Upper lobe of right lung (tissue), 1 donor: ENCODE results near the gene P2RX2. TPM values are rescaled to one million over a fixed set of nuclear protein-coding genes. Genes with fewer than 3 reads are reported as not detected.

ENCODE experiments used
- ATAC-seq: fragments of 200-7000 bp; cut with Tn5 transposase; one replicate; pipeline ENCODE4 v1.9.1; 2020; ENCODE audit warnings: mild to moderate bottlenecking, moderate library complexity
- DNase-seq: peaks from one replicate; pipeline ENCODE4 v3.0.0-alpha.2; 2020
- H3K27ac ChIP-seq: fragments of 200-600 bp; one replicate; pipeline ENCODE4 v1.8.0; 2022
- H3K27me3 ChIP-seq: fragments of 200-600 bp; one replicate; pipeline ENCODE4 v1.8.0; 2022; ENCODE audit warnings: mild to moderate bottlenecking
- H3K36me3 ChIP-seq: fragments of 200-600 bp; one replicate; pipeline ENCODE4 v1.8.0; 2022
- H3K4me1 ChIP-seq: fragments of 200-600 bp; one replicate; pipeline ENCODE4 v1.8.0; 2022
- H3K4me3 ChIP-seq: fragments of 200-600 bp; one replicate; pipeline ENCODE4 v1.8.0; 2022; ENCODE audit warnings: mild to moderate bottlenecking
- H3K9me3 ChIP-seq: fragments of 200-600 bp; one replicate; pipeline ENCODE4 v1.8.0; 2022
- CTCF ChIP-seq: fragments of 200-600 bp; IDR thresholded peaks from one replicate; pipeline ENCODE4 v1.8.0; 2022; ENCODE audit warnings: antibody characterized with exemption
- intact Hi-C: fragments of 100-400 bp; cut with DNase I; formaldehyde crosslinking; loops from one replicate; pipeline ENCODE4 v1.11.0; 2022
- total RNA-seq: library from RNA; stranded (reverse); fragmentation: NEBNext Ultra II Directional; extraction: Animal tissue kit (Norgen Biotek cat#: 25700); gene quantifications from one replicate; pipeline ENCODE4 v1.2.1, GENCODE V29; 2021
- donor health status: DM: no; HTN: yes; CAD: no; lungs with severe emphysema.

The P2RX2 gene
- total RNA-seq, 1 donor from 2014 or later: 0.55 TPM

DNA sequence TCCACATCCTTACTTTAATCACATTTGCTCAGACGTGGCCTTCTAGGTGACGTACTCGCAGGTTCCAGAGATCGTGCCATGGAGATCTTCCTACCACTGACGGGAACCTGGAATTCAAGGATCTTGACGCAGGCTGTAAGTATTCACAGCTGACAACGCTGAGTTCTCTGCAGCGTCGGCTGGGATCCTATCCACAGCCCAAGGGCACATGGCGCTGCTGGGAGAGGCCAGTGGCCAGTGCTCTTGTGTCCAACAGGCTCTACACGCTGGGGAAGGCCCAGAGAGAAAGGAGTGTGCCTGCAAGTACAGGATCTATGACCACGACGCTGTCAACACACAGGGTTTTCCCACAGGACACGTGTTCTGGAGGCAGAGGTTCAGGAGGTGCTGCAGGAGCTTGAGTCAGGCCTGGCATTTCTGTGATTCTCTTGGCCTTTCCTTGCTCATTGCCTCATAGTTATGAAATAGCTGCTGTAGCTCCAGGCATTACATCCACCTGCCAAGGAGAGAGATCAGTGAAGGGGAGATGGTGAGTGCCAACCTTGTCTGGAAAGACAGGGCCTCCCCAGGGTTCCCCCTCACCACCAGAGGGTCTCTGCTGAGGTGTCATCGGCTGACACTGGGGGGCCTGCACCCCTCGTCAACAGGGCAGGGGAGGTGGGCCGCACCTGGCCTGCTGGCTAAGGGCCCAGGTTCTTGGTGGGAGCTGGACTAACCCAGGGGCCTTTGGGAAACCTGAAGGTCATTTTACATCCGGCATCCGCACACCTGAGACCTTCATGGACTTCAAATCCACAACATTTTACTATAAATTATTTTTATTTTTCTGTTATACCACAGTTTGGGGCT lies 29.5 kb upstream of the P2RX2 start:
- no peaks in the 10 kb centered on the region for H3K36me3 ChIP-seq
- DNase-seq: no peak
- TF ChIP-seq CTCF: no peak
- no peaks in the 10 kb centered on the region for H3K9me3 ChIP-seq
- intact Hi-C loops: no loop called here
- H3K27me3 ChIP-seq: no peaks in the 10 kb centered on the region
- no peak overlapping the region for H3K4me3 ChIP-seq
- H3K27ac ChIP-seq: no peak overlapping the region
- no peak for ATAC-seq
- no peaks in the 10 kb centered on the region for H3K4me1 ChIP-seq

GRCh38 chr12:132591107-132591935 lies 27.3 kb upstream of the P2RX2 start:
- Histone ChIP-seq H3K27ac (no peak overlapping the region), H3K36me3 (no peaks in the 10 kb centered on the region), H3K4me1 (no peaks in the 10 kb centered on the region), H3K9me3 (no peaks in the 10 kb centered on the region), H3K27me3 (no peaks in the 10 kb centered on the region), H3K4me3 (no peak overlapping the region)
- no peak for TF ChIP-seq CTCF
- DNase-seq: no peak
- no peak for ATAC-seq
- intact Hi-C loops: no loop called here

DNA sequence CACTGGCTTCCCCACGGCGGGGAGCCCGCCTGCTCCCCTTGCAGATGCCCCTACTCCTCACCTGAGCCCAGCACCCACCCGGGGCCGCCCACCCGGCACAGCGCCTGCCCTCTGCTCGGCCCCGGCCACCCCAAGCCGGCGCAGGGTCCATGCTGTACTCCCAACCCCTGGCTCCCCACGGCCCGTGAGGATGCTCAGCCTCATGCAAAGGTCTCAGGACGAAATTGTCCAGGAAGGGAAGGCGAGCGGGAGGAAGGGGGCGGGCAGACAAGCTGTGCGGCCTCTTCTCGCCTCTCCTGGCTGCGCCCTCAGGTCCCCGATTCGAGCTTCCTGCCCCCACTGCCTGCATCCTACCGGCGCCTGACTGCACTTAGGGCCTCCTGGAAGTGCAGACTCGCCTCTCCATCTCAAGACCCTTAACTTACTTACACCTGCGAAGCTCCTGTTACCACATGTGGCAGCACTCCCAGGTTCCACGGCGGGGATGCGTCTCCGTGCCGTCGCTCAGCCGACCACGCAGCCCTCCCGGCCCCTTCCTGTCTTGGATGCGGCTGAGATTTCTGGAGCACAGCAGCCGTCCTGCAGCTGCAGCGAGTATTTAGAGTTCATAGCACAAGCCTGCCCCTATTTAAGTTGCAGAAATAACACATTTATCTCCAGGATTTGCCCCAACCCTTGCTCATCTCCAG lies 26.1 kb upstream of the P2RX2 start:
- Histone ChIP-seq H3K27ac (no peak overlapping the region), H3K36me3 (no peaks in the 10 kb centered on the region), H3K27me3 (no peaks in the 10 kb centered on the region), H3K9me3 (no peaks in the 10 kb centered on the region), H3K4me1 (peaks cover 2% of the 10 kb centered on the region), H3K4me3 (no peak overlapping the region)
- intact Hi-C loops: no loop called here
- no peak for TF ChIP-seq CTCF
- ATAC-seq: no peak
- no peak for DNase-seq

DNA sequence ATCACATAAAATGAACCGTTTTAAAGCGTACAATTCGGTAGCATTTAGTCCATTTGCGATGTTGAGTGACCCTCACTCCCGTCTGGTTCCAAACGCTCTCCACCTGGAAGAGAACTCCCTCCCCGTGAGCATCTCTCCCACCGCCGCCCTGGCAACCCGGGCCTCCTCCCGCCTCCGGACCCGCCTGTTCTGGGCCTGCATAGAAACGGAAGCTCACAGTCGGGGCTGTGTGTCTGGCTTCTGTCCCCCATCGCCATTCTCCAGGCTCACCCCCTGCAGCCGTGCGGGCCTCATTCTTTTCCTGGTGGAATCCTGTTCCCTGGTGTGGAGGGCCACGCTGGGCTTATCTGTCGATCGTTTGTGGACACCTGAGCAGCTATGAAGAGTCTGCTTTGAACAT lies 25.5 kb upstream of the P2RX2 start:
- no peak for TF ChIP-seq CTCF
- DNase-seq (no peak), ATAC-seq (no peak)
- peaks cover 4% of the 10 kb centered on the region for H3K4me1 ChIP-seq
- H3K36me3 ChIP-seq: no peaks in the 10 kb centered on the region
- no peak overlapping the region for H3K27ac ChIP-seq
- H3K4me3 ChIP-seq: no peak overlapping the region
- H3K27me3 ChIP-seq: no peaks in the 10 kb centered on the region
- H3K9me3 ChIP-seq: no peaks in the 10 kb centered on the region
- intact Hi-C loops: no loop called here

DNA sequence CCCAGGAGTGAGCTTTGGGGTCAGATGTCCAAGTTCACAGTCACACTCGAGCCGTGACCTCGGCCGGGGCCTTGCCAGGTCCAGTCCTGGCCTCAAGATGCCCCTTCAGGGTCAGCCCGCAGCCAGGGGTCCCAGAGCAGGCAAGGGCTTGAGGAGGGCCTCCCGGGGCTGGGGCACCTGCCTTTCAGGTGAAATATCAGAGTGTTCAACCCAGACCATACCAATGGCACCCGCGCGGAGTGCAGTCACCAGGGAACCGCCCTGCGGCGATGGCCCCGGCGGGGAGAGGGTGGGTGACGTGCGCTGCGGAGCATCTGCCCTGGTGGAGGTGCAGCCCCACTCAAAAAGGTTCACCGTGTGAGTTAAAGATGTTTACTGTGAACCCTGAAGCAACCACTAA lies 25.1 kb upstream of the P2RX2 start:
- Histone ChIP-seq H3K4me1 (peaks cover 4% of the 10 kb centered on the region), H3K27ac (no peak overlapping the region), H3K36me3 (no peaks in the 10 kb centered on the region), H3K4me3 (no peak overlapping the region), H3K9me3 (no peaks in the 10 kb centered on the region), H3K27me3 (no peaks in the 10 kb centered on the region)
- no peak for DNase-seq
- ATAC-seq: no peak
- TF ChIP-seq CTCF: no peak
- intact Hi-C loops: no loop called here
